HL-60 (cell line): ENCODE data around the gene RRP15.

ENCODE experiments used
- CTCF ChIP-seq: IDR thresholded peaks from one replicate; pipeline ENCODE4 v1.5.1; 2011; ENCODE audit warnings: low read length, control low read depth, inconsistent platforms; ENCODE audit not compliant: insufficient read depth
- GABPA ChIP-seq: IDR thresholded peaks from 2 replicates; pipeline ENCODE4 v1.6.1; 2012; ENCODE audit warnings: low read depth
- POLR2AphosphoS5 ChIP-seq: IDR thresholded peaks from 2 replicates; pipeline ENCODE4 v1.6.1; 2012; ENCODE audit warnings: low read depth
- REST ChIP-seq: IDR thresholded peaks from 2 replicates; pipeline ENCODE4 v1.6.1; 2012; ENCODE audit warnings: low read depth; ENCODE audit not compliant: insufficient replicate concordance
- SPI1 ChIP-seq: IDR thresholded peaks from 2 replicates; pipeline ENCODE4 v1.6.1; 2012; ENCODE audit warnings: low read depth, mild to moderate bottlenecking, borderline replicate concordance

GRCh38 chr1:218376722-218377121 lies 91.6 kb downstream of the RRP15 start:
- TF ChIP-seq CTCF = no peak
- no peak for TF ChIP-seq POLR2AphosphoS5
- no peak for TF ChIP-seq GABPA
- TF ChIP-seq REST = no peak
- TF ChIP-seq SPI1 = no peak
